PC-3 (cell line): ENCODE data around the gene TAGLN3.

Source experiments
- EZH2 ChIP-seq: fragments of 300-600 bp; sonication (generic); IDR thresholded peaks from one replicate; pipeline ENCODE4 v1.6.1; 2017; ENCODE audit warnings: antibody characterized with exemption, mild to moderate bottlenecking, low read length; ENCODE audit not compliant: unreplicated experiment
- TF ChIP-seq, protein P1 (sequence below): fragments of 300-600 bp; sonication (generic); conservative IDR thresholded peaks from 2 replicates; pipeline ENCODE4 v1.5.1; 2017; ENCODE audit warnings: antibody characterized with exemption, low read depth, mild to moderate bottlenecking, low read length

DNA sequence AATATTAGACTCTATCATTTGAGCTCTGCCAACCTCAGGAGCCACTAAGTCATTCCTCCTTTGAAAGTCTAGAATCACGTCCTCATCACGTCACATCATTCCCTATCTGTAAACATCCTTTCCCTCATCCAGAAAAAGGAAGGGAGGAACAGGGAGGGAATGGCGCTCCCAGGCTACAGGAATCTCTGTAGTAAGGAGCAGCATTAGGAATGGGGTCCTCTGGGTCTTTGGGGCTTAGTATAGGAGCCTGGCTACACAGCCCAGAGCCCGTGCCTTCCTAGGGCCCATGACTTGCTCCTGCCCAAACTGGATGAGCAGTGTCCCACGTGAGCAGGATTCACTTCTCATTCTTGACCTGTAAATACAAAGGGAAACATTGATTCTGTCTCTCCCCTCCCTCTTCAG is 1.6 kb downstream of the TAGLN3 start:
- TF ChIP-seq, protein P1, sequence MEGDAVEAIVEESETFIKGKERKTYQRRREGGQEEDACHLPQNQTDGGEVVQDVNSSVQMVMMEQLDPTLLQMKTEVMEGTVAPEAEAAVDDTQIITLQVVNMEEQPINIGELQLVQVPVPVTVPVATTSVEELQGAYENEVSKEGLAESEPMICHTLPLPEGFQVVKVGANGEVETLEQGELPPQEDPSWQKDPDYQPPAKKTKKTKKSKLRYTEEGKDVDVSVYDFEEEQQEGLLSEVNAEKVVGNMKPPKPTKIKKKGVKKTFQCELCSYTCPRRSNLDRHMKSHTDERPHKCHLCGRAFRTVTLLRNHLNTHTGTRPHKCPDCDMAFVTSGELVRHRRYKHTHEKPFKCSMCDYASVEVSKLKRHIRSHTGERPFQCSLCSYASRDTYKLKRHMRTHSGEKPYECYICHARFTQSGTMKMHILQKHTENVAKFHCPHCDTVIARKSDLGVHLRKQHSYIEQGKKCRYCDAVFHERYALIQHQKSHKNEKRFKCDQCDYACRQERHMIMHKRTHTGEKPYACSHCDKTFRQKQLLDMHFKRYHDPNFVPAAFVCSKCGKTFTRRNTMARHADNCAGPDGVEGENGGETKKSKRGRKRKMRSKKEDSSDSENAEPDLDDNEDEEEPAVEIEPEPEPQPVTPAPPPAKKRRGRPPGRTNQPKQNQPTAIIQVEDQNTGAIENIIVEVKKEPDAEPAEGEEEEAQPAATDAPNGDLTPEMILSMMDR = no peak
- TF ChIP-seq EZH2 = no peak
